B cell (primary cell): ENCODE measurements around the gene TRIP10. TPM values are rescaled to one million over a fixed set of nuclear protein-coding genes. Genes with fewer than 3 reads are reported as not detected.

ENCODE experiments used
- ATAC-seq: fragments of 200-7000 bp; cut with Tn5 transposase; one replicate; pipeline ENCODE4 v1.10.0; 2021; ENCODE audit warnings: low read depth, mild to moderate bottlenecking, moderate number of reproducible peaks, moderate library complexity
- CTCF ChIA-PET: fragments of 350-600 bp; sonication (Branson Sonifier 250); formaldehyde crosslinking; loops from one replicate; lab custom pipeline; 2021; ENCODE audit warnings: antibody characterized with exemption, inconsistent platforms; lab: Charles Lee
- POLR2A ChIA-PET: fragments of 350-600 bp; sonication (Branson Sonifier 250); formaldehyde crosslinking; loops from one replicate; lab custom pipeline; 2021; ENCODE audit warnings: antibody characterized with exemption; lab: Charles Lee
- DNase-seq: peaks from one replicate; pipeline ENCODE4 v3.0.0; 2013
- H2AFZ ChIP-seq: 2 replicates; pipeline ENCODE4 v1.6.1; 2012; ENCODE audit warnings: mild to moderate bottlenecking, low read depth, low read length; ENCODE audit not compliant: insufficient read depth, poor library complexity, severe bottlenecking
- H3K27ac ChIP-seq, 2 donors: 1 replicate in 1 of 2; 2 replicates in 1 of 2; pipeline ENCODE4 v1.5.1; 2012 to 2013; ENCODE audit warnings: low read length in 2 of 2, mild to moderate bottlenecking in 2 of 2, moderate library complexity in 1 of 2
- H3K27me3 ChIP-seq, 4 experiments: fragments of 200-600 bp in 1 of 4; sonication (generic) in 1 of 4; replicated peaks in 1 of 4; 1 replicate in 2 of 4; 2 replicates in 2 of 4; pipeline versions ENCODE4 v1.6.1 to v1.7.0; 2013 to 2016; ENCODE audit warnings: low read length in 3 of 4, mild to moderate bottlenecking in 2 of 4, mixed read lengths in 1 of 4, moderate library complexity in 1 of 4; ENCODE audit not compliant: insufficient read depth in 4 of 4, control insufficient read depth in 3 of 4; ENCODE audit errors: control extremely low read depth in 1 of 4
- H3K36me3 ChIP-seq, 2 experiments: replicated peaks in 1 of 2; 1 replicate in 1 of 2; 2 replicates in 1 of 2; pipeline versions ENCODE4 v1.6.1 to v1.7.1; 2013; ENCODE audit warnings: low read length in 1 of 2; ENCODE audit not compliant: insufficient read depth in 2 of 2, control insufficient read depth in 1 of 2; ENCODE audit errors: control extremely low read depth in 1 of 2, extremely low read depth in 1 of 2
- H3K4me1 ChIP-seq, 2 donors: fragments of 200-600 bp in 1 of 2; sonication (generic) in 1 of 2; 1 replicate in 1 of 2; 2 replicates in 1 of 2; pipeline versions ENCODE4 v1.5.1 to v1.6.1; 2013 to 2017; ENCODE audit warnings: low read length in 2 of 2; ENCODE audit not compliant: control insufficient read depth in 2 of 2, insufficient read depth in 2 of 2
- H3K4me2 ChIP-seq: replicated peaks from 2 replicates; pipeline ENCODE3; 2012; ENCODE audit warnings: mild to moderate bottlenecking, low read depth, low read length; ENCODE audit not compliant: poor library complexity, severe bottlenecking
- H3K4me3 ChIP-seq, 5 experiments: fragments of 200-600 bp in 1 of 5; sonication (generic) in 1 of 5; 1 replicate in 3 of 5; 2 replicates in 2 of 5; pipeline versions ENCODE4 v1.5.1 to v1.7.0; 2011 to 2016; ENCODE audit warnings: low read length in 4 of 5, mild to moderate bottlenecking in 4 of 5, low read depth in 2 of 5, control low read depth in 1 of 5, moderate library complexity in 1 of 5; ENCODE audit not compliant: insufficient read depth in 1 of 5; ENCODE audit errors: control extremely low read depth in 1 of 5, extremely low read depth in 1 of 5
- H3K79me2 ChIP-seq: fragments of 200-600 bp; sonication (generic); one replicate; pipeline ENCODE4 v1.6.0; 2016; ENCODE audit warnings: low read length; ENCODE audit not compliant: control insufficient read depth, insufficient read depth
- H3K9ac ChIP-seq: fragments of 200-600 bp; sonication (generic); 2 replicates; pipeline ENCODE4 v1.6.1; 2017; ENCODE audit warnings: mild to moderate bottlenecking, low read length, moderate library complexity
- H3K9me3 ChIP-seq, 3 donors: one replicate each; pipeline versions ENCODE4 v1.6.1 to v1.7.1; 2013; ENCODE audit warnings: low read length in 2 of 3; ENCODE audit not compliant: control insufficient read depth in 2 of 3, insufficient read depth in 1 of 3; ENCODE audit errors: control extremely low read depth in 1 of 3
- H4K20me1 ChIP-seq: 2 replicates; pipeline ENCODE4 v1.6.0; 2012; ENCODE audit warnings: mild to moderate bottlenecking, low read length; ENCODE audit not compliant: insufficient read depth, control insufficient read depth, poor library complexity, severe bottlenecking
- H3K27ac Mint-ChIP-seq: one replicate; pipeline ENCODE4 v1.8.0; 2021; ENCODE audit warnings: mixed read lengths
- H3K27me3 Mint-ChIP-seq: one replicate; pipeline ENCODE4 v1.8.0; 2021; ENCODE audit warnings: mixed read lengths
- H3K4me1 Mint-ChIP-seq: one replicate; pipeline ENCODE4 v1.8.0; 2021; ENCODE audit warnings: mixed read lengths
- H3K4me3 Mint-ChIP-seq: one replicate; pipeline ENCODE4 v1.8.0; 2021; ENCODE audit warnings: mixed read lengths
- H3K9me3 Mint-ChIP-seq: one replicate; pipeline ENCODE4 v1.8.0; 2022; ENCODE audit warnings: mixed read lengths; ENCODE audit not compliant: insufficient read depth
- CTCF ChIP-seq: fragments of 200-600 bp; IDR thresholded peaks from one replicate; pipeline ENCODE4 v1.8.0; 2022; ENCODE audit warnings: antibody characterized with exemption, mild to moderate bottlenecking
- EZH2 ChIP-seq: IDR thresholded peaks from 2 replicates; pipeline ENCODE4 v1.6.1; 2012; ENCODE audit warnings: borderline replicate concordance, low read depth, mild to moderate bottlenecking, moderate library complexity, low read length; ENCODE audit not compliant: insufficient read depth, poor library complexity, severe bottlenecking
- WGBS: methylation state at CpG from one replicate; pipeline ENCODE4 v1.1.5; 2013; ENCODE audit warnings: missing lambda C conversion rate; ENCODE audit not compliant: insufficient coverage; 5-methylcytosine and 5-hydroxymethylcytosine counted together
- intact Hi-C: fragments of 100-400 bp; cut with micrococcal nuclease; formaldehyde crosslinking; loops from one replicate; pipeline ENCODE4 v1.10.0; 2022
- polyA plus RNA-seq: library from polyadenylated mRNA; depleted of rRNA; stranded (reverse); fragments of >200 nt; gene quantifications from 2 replicates; pipeline ENCODE4 v1.2.3, GENCODE V29; 2012
- total RNA-seq, 2 donors: library from RNA; stranded (reverse); fragments of 120-200 nt in 1 of 2; gene quantifications; 1 replicate in 1 of 2; 2 replicates in 1 of 2; pipeline versions ENCODE4 v1.2.3 to v1.2.4, GENCODE V29; 2013 to 2022

The TRIP10 gene
- total and polyA plus RNA-seq, 2 donors (not counting 1 experiment from before 2014, with no cell fraction given), result 5.9 to 42.7 TPM

GRCh38 chr19:6732803-6733337 lies 6.6 kb upstream of the TRIP10 start:
- ATAC-seq, result no peak

GRCh38 chr19:6733338-6734095 lies 6.0 kb upstream of the TRIP10 start:
- Mint-ChIP-seq H3K27me3 (no peaks in the 10 kb centered on the region), H3K4me1 (peaks cover 30% of the 10 kb centered on the region), H3K9me3 (no peaks in the 10 kb centered on the region), H3K4me3 (no peak overlapping the region), H3K27ac (no peak overlapping the region)
- H3K9ac ChIP-seq, result no peak overlapping the region
- H3K4me1 ChIP-seq, result peaks cover 21 to 27% of the 10 kb centered on the region in 2 donors
- H3K27ac ChIP-seq, result no peak overlapping the region
- ChIA-PET CTCF (interaction anchor here (0.9 to 2.0 kb wide), 2 partner anchors 100 to 130 kb away, joined by 3 to 4 read pairs; no protein-coding TSS in a partner anchor), POLR2A (no interaction called here)
- no peak overlapping the region for H3K4me3 ChIP-seq
- no peak overlapping the region for H3K4me2 ChIP-seq
- intact Hi-C loops, result no loop called here
- 97% methylated on average over 29 of the region's 29 CpGs for WGBS
- H2AFZ ChIP-seq, result no peak overlapping the region
- peaks cover 14% of the 10 kb centered on the region for H3K79me2 ChIP-seq
- no peaks in the 10 kb centered on the region for H3K27me3 ChIP-seq
- peaks cover 0 to 10% of the 10 kb centered on the region in 2 experiments for H3K36me3 ChIP-seq
- H4K20me1 ChIP-seq, result no peaks in the 10 kb centered on the region
- ATAC-seq, result no peak
- TF ChIP-seq CTCF, result peak; percentile 23
- no peak for TF ChIP-seq EZH2
- no peaks in the 10 kb centered on the region for H3K9me3 ChIP-seq
- DNase-seq, result no peak

More at GRCh38 chr19:6732803-6733337, 6.6 kb upstream of the TRIP10 start:
- Histone ChIP-seq H3K27me3 (no peaks in the 10 kb centered on the region), H4K20me1 (no peaks in the 10 kb centered on the region), H3K4me1 (peaks cover 21 to 27% of the 10 kb centered on the region in 2 donors), H3K9ac (no peak overlapping the region), H3K27ac (no peak overlapping the region), H2AFZ (no peak overlapping the region), H3K4me3 (no peak overlapping the region), H3K36me3 (peaks cover 0 to 10% of the 10 kb centered on the region in 2 experiments), H3K4me2 (no peak overlapping the region), H3K9me3 (no peaks in the 10 kb centered on the region), H3K79me2 (peaks cover 14% of the 10 kb centered on the region)
- Mint-ChIP-seq H3K27ac (peak overlapping the region; percentile 37), H3K27me3 (no peaks in the 10 kb centered on the region), H3K9me3 (no peaks in the 10 kb centered on the region), H3K4me3 (no peak overlapping the region), H3K4me1 (peaks cover 30% of the 10 kb centered on the region)
- no peak for DNase-seq
- ChIA-PET POLR2A (no interaction called here), CTCF (interaction anchor here (2.0 kb wide), 1 partner anchor 131 kb away, joined by 4 read pairs; no protein-coding TSS in a partner anchor)
- intact Hi-C loops, result no loop called here
- WGBS, result 93% methylated on average over 21 of the region's 21 CpGs
- TF ChIP-seq EZH2, result no peak
